Measurements from ENCODE around the gene C11orf16. TPM values are rescaled to one million over a fixed set of nuclear protein-coding genes. Genes with fewer than 3 reads are reported as not detected.
A peak's percentile ranks its signal among the peaks of the same experiment; 100 is the strongest.
"Not testable (repeated sequence)": the region's sequence is repeated elsewhere in the genome, so short reads cannot be mapped to it uniquely, and the experiment has no call there.

Gene C11orf16, protein sequence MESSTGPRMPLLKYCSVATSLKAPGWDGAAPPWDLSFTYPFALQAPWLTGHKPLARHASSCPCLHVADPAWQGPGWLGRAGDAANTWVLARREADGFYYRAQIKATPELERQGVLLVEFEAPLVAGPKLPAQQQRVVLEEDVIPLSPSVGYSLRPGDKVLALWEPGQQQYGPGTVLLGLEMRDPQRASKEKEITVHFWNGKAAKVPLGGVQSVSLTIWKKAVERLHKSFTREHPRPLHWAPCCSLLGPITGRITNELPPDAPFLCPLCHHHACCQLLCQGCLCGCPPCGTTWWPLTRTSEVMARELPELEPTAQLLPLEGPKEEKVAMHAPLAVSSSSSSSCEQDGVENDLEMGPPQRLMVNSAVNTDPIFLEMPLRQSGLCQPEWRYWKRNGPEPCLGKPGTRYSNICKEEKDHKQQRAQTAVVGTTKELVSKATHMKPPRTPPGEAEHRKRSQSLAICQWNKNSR
- not detected for total RNA-seq
- long read RNA-seq: 0 reads

DNA sequence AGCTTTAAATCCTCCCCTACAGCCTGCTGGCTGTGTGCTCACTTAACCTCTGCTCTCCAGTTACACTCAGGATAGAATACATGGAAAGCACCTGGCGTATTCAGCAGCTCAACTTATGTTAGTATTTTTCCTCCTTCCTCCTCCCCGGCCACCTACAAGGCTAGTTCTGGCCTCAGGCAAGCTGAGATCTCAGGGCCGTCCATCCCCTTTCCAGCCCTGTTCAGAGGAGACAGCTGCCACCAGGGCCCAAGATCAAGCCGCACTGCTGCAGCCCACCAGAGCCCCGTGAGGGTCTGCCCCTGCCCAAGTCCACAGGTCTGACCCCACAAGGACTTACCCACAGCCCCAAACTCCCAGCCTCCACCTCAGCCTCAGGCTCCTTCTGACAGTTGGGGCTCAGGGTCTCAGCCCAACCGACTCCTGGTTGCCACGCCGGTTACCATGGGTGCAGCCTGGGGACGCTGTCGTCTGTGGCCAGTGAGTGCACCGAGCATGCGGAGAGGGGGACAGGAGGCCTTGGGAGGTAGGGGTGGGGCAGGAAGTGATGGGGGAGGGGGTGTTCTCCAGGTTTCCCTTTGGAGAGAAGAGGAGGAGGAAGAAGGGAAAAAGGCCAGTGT is at the start of gene C11orf16:
Gene C11orf16 (minus strand): TSS at position 384 of the 617 bp plus-strand sequence. CDS start 639 bp downstream, outside the sequence.
- Histone ChIP-seq H3K27me3 (no peaks in the 10 kb centered on the region), H3K4me3 (no peak within 1 kb of the TSS), H3K36me3 (no peaks in the 10 kb centered on the region), H3K4me1 (no peaks in the 10 kb centered on the region), H3K9me3 (no peaks in the 10 kb centered on the region), H3K27ac (no peak within 1 kb of the TSS)
- ATAC-seq (peak; percentile 12), DNase-seq (no peak)
- TF ChIP-seq, protein P1, sequence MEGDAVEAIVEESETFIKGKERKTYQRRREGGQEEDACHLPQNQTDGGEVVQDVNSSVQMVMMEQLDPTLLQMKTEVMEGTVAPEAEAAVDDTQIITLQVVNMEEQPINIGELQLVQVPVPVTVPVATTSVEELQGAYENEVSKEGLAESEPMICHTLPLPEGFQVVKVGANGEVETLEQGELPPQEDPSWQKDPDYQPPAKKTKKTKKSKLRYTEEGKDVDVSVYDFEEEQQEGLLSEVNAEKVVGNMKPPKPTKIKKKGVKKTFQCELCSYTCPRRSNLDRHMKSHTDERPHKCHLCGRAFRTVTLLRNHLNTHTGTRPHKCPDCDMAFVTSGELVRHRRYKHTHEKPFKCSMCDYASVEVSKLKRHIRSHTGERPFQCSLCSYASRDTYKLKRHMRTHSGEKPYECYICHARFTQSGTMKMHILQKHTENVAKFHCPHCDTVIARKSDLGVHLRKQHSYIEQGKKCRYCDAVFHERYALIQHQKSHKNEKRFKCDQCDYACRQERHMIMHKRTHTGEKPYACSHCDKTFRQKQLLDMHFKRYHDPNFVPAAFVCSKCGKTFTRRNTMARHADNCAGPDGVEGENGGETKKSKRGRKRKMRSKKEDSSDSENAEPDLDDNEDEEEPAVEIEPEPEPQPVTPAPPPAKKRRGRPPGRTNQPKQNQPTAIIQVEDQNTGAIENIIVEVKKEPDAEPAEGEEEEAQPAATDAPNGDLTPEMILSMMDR (IDR thresholded peaks at IDR 0.05): no peak
- intact Hi-C loops (cut with DNase I): no loop called here

DNA sequence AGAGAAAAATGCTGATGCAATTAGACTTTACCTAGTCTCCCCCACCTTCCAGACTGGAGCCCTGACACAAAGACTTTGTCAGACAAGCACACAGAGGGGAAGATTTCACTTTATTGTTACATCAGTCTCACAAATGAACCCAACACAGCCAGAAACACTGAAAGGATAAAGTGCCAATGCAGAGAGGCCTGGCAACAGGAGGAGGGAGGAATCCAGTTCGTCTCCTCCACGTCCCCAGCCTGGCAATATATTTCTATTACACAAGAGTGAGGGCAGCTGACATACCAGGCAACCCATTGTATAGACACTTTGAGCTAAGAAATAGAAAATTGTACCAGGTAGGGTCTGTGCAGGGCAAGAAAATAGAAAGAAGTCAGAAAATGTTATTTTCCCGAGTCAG is 47.7 kb upstream of the C11orf16 start:
- TF ChIP-seq, protein P1 (IDR thresholded peaks at IDR 0.05): no peak
- ATAC-seq: no peak
- H3K9me3 ChIP-seq: no peaks in the 10 kb centered on the region
- intact Hi-C loops (cut with DNase I): no loop called here
- DNase-seq: no peak
- no peaks in the 10 kb centered on the region for H3K4me1 ChIP-seq
- no peak overlapping the region for H3K27ac ChIP-seq
- H3K36me3 ChIP-seq: no peaks in the 10 kb centered on the region
- no peak overlapping the region for H3K4me3 ChIP-seq
- no peaks in the 10 kb centered on the region for H3K27me3 ChIP-seq

DNA sequence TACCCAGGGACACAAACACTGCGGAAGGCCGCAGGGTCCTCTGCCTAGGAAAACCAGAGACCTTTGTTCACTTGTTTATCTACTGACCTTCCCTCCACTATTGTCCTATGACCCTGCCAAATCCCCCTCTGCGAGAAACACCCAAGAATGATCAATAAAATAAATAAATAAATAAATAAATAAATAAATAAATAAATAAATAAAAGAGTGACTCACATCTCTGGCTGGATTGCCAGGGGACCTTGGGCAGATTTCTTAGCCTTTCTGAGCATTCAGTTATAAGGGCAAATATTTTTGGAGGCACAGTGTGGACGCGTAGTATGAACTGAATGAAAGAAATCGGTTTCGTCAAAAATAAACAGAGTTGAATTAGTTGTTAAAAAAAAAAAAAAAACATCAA is 46.6 kb upstream of the C11orf16 start:
- H3K36me3 ChIP-seq; H3K4me3 ChIP-seq; DNase-seq; intact Hi-C loops (cut with DNase I); H3K4me1 ChIP-seq; H3K9me3 ChIP-seq; H3K27ac ChIP-seq; H3K27me3 ChIP-seq; ATAC-seq: not testable (repeated sequence)

DNA sequence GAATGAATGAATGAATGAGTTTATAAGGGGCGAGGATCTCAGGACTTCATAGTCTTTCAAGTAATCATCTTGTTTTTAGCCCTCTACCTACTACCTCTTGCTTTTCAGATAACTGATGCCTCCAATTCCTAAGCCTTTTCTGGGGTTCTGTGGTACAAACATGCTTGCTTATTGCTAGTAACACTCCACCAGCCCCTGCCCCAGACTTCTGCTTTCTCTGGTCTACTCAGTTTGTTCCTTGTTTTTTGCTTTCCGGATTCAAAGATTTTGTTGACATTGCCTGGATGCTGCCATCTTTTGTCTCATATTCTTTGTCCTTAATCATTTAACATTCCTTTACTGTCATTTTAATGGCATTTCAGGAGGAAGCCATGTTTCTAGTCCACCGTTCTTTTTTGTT is 40.4 kb upstream of the C11orf16 start:
- no peak overlapping the region for H3K4me3 ChIP-seq
- H3K27me3 ChIP-seq: no peaks in the 10 kb centered on the region
- H3K4me1 ChIP-seq: no peaks in the 10 kb centered on the region
- TF ChIP-seq, protein P1 (IDR thresholded peaks at IDR 0.05): no peak
- H3K36me3 ChIP-seq: no peaks in the 10 kb centered on the region
- DNase-seq (no peak), ATAC-seq (no peak)
- no peak overlapping the region for H3K27ac ChIP-seq
- H3K9me3 ChIP-seq: no peaks in the 10 kb centered on the region
- intact Hi-C loops (cut with DNase I): no loop called here

DNA sequence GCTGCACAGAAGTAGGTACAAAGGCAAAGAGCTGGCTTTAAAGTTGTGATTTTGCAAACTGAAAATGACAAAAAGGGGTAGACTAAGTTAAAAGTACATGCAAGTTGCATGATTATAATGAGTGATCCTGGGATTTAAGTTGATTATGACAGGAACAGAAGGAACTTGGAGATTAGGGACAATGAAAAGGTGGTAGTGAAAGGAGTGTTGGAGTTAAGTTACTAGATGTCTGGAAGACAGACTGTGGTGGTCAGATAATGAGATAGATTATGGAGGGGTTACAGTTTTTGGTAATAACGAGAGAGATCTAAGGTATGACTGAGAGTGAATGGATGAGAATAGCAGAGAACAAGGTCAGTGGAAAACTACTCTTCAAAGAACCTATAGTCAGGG is 39.2 kb upstream of the C11orf16 start:
- intact Hi-C loops (cut with DNase I): no loop called here

More for the DNA sequence above, 39.2 kb upstream of the C11orf16 start:
- Histone ChIP-seq H3K27me3 (no peaks in the 10 kb centered on the region), H3K4me1 (no peaks in the 10 kb centered on the region), H3K27ac (no peak overlapping the region), H3K36me3 (no peaks in the 10 kb centered on the region), H3K9me3 (no peaks in the 10 kb centered on the region), H3K4me3 (no peak overlapping the region)
- TF ChIP-seq, protein P1 (IDR thresholded peaks at IDR 0.05): no peak
- DNase-seq: no peak
- ATAC-seq: no peak
